ENCODE results near the gene AGPS.

The AGPS gene

DNA sequence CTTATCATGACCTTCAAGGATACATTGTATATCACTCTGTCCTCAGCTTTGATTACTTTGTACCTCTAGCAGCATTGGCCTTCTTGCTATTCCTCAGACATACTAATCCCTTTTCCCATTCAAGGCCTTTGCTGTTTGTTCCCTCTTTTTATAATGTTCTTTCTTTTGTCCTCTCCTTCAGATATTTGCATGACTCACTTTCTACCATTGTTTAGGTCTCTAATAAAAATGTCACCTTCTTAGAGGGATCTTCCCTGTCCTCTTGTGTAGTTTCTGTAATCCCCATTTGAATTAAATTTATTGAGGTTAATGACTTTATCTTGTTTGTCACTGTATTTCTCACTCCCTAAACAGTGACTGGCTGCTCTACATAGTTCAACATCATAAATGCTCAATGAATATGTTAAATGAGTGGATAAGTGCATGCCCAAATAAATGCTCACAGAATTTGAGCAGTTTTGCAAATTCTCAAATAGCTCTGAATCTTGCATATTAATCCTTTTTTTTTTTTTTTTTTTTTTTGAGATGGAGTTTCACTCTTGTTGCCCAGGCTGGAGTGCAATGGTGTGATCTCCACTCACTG is 135.9 kb downstream of the AGPS start:
- no peak for DNase-seq

DNA sequence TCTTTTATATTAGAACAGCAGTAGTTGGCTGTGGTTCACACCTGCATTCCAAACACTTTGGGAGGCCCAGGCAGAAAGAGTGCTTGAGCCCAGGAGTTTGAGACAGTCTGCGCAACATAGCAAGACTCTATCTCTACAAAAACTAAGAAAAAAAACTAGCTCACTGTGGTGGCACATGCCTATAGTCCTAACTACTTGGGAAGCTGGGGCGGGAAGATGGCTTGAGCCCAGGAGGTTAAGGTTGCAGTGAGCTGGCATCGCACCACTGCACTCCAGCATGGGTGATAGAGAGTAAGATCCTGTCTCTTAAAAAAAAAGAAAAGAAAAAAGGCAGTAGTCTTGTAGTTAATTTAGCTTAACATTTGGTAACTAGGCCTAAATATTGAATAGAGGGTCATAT is 136.6 kb downstream of the AGPS start:
- DNase-seq = no peak

DNA sequence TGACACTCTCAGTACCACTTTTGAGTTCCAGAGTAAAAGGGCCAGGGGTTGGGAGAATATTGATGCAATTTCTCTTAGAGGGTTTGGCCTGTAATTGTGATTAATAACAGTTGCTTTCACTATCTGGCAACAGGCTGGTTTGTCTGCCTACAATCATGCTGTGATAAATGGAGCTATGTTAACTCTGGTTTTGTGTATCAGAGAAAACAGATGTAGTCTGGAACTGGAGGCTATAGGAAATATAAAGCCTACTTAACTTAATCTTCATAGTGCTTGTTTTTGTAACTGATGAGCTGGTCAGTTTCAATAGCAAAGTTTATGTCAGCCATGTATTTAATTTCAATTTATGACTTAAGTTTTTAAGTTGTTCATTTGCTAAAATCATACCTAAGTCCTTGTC is 138.0 kb downstream of the AGPS start:
- DNase-seq = no peak

DNA sequence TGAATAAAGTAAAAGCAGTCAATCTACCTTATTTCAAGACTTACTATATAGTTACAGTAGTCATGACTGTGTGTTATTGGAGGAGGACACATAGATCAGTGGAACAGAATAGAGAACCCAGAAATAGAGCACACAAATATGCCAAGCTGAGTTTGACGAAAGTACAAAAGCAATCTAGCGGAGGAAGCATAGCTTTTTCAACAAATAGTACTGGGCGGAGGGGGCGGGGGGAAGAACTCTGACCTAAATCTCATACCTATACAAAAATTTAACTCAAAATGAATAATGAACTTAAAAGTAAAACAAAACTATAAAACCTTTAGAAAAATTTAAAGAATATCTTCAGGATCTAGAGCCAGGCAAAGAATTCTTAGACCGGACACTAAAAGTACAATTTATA is 139.1 kb downstream of the AGPS start:
- no peak for DNase-seq

DNA sequence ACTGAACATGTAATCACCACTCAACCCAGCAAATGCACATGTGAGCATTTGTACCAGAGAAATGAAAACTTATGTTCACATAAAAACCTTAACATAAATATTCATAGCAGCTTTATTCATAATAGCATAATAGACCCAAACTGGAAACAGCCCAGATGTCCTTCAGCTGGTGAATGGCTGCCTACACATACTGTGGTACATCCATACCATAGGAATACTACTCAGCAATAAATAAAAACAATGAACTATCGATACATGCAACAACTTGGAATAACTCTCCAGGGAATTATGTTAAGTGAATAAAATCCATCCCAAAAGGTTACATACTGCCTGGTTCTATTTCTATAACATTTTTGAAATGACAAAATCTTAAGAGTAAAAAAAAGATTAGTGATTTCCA is 140.0 kb downstream of the AGPS start:
- DNase-seq = no peak

DNA sequence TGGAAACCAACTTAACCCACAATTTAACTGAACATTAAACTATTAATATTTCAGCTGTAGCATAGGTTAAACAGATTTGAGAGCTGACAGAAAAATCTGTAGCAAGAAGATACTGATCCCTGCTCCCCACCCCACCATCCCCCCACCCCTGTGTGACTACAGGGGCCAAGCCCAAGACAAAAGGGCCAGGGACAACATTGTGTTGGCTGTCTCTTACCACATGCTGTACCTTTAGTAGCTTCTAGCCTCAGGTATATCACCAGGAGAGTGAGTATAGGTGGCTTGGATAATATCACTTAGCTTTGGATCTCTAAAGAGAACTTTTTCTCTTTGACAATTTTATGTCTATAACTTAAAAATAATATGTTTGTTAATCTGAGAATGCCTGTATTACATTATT is 140.7 kb downstream of the AGPS start:
- DNase-seq = no peak

DNA sequence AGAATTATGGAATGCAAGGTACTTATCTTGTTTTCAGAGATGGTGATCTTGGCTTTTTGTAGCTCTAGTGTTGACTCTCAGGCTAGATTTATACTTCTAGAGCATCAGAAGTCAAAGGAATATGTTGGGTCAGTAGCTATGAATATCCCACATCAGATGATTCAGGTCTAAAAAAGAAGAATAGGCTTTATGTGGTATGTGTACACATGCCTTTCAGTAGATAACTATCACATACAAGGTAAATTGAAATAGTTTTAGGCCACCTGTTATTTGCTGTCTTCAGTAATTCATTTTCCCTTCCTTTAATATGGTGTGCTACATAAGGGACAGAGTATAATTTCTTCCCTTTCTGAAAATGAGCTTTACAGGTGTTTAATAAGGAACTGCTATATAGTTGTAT is 142.4 kb downstream of the AGPS start:
- no peak for DNase-seq

DNA sequence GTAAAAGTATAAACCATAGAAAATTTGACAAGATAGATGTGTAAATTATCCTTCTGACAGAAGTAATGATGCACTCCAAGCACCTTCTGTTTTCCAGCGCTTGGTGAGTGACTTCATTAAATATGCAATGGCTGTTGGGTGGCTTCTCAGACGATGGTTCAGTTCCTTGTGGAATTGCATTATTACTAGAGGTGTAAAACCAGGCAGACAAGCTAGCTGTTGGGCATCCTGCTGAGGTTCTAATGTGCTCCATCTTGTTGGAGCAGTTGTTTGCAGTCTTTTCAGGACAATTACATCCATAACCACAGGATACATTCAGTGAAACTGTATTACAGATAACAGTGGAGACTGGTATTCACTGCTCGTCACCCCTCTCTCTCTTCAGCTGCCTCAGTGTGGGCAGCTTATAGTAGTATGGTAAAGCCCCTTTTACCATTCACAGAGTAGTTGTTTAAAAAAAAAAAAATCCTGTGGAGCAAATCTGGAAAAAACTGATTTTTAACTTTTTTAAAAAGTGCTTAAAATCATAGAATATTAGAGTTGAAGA is 143.5 kb downstream of the AGPS start:
- DNase-seq = no peak

DNA sequence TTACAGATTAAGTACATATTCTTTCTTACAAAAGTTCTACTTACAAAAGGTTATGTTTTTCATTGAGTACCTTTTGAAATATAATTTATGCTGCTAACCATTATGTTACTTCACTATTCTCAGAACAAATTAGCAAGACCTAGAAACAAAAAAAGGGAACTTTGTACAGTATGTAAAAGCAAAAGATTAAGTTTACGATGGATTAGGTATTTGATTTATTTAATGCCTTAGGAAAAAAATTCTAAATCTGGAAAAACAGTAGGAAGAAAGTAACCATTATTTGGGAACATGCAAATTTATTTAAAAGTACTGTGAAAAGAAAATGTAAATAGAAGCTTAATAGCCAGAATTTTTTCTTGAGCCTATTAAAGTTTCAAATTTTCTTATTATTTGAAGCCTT is 144.6 kb downstream of the AGPS start:
- DNase-seq = no peak

DNA sequence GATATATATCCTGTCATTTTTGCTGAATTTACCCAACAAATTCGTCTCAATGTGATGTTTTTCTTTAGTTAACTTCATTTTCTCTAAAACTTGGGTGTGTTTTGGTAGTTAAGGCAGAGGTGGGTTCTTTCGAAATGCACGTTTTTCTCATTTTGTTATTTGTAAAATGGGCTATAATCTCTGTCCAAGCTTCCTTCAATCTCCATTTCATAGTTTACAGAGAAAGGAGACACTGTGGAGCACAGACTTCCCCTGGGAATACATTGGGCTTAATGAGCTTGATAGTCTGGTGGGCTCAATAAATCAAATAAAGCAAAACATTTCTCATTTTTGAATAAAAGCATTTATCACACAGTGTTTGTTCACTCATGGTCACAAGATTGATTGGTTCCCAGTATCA is 145.1 kb downstream of the AGPS start:
- DNase-seq = no peak

DNA sequence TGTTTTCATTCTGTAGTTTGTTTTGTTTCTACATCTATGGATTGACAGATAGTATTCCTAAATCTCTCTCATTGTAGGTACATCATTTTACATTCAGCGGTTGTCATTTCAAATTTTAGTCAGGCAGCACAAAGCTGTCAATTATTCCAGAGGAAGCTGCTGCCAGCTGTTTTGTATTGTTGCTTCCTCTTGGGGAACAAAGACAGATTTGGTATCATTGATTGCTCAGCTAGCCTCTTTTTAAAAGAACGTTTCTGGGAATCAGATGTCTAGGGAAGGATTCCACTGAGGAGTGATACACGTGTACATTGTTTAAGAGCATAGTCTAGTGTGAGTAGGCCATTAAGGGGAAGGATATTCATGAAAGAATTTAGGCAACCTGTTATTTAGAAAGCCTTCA is 145.8 kb downstream of the AGPS start:
- no peak for DNase-seq

DNA sequence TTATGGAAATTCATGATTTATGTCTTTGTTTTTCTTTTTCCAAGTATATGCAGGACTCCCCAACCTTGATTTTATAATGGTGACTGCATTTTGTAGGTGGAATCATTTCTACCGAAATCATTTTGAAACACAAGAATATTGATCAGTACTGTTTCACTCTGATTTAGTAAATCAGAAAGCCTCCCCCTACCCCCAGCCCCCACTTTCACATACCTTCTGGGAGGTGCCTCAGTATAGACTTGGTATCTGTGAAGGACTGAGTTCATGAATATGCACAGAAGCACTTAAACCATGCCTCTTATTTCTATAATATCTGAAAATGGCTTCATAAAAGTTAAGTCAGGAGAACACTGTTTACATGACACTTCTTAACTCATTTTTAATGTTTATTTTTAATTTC is 147.7 kb downstream of the AGPS start:
- DNase-seq = no peak

DNA sequence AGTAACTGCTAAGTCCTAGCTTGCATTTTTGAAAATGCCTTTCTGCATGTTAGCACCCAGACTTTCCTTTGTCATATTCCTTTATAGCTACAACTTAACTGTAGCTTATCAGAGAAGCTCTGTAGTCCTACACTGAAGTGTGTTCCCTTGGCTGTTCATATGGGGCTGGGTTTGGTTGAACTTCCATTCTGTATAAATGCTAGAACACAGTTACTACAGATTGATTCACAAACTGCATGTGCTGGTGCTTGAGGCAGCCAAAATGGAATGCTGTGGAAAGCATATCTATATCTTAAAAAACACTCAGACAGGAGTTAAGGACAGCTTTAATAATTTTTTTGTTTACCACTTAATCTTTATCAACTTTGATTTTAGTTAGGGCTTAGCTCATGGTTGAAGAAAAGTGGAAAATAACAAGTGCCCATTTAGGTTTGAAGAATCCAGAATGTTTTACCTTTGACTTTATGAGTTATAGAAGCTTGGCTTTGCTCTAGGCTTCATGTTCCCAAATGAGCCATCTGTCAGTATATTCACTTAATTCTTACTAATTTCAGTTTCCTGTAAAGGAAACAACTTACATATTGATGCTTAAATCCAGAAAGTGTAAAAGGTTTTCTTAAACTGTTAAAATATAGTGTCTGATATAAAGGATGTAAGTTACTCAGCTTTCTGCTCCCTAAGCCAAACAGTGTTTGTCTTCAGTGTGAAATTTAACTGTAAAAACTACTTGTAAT is 148.9 kb downstream of the AGPS start:
- DNase-seq = no peak

DNA sequence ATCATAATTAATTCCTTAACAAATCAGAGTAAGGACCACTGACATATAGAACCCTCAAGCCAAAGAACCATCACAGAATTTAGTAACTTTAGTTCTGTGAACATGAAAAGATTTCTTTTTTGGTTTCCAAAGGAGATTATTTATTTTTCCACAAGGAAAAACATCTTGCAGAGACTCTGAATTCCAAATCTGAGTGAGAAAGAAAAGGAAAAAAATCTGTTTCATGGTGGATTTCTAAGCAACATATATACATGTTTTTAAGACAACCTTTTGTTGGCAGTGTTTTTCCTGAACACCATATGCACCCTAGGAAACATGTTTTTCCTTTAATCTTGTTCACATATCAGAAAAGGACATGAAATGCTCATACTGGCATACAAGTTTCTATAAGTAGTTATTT is 149.8 kb downstream of the AGPS start:
- no peak for DNase-seq

DNA sequence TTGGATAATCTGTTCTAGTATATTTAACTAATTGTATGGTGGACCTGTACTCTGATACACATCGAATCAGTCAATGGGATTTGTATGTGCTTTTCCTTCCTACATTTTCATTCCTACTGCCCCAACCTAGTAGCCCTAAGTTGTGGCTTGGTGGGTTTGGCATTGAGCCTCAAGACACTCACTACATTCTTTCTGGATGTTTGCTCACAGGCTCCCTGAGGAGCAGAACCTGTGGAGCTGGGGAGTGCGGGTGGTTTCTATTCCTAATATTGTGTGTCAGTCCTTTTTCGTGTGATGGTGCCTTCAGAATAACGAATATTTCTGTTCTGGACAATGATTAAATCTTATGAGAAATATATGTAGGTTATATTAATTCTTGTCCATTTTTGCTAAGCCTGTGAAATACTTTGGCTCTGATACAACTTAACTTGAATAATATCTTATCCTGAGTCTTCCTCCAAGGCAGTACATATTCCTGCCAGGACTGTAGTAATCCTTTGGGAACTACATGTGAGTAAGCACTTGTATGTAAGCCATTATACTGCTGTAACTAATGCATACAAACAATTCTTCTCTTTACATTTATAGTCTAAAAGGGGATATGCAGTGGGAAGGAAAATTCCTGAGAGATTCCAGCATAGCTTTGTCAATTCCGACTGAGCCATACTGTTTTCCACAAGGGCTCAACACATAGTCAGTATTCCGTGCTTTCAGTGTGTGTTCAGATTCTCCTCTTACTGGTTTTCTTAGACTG is 150.6 kb downstream of the AGPS start:
- no peak for DNase-seq

DNA sequence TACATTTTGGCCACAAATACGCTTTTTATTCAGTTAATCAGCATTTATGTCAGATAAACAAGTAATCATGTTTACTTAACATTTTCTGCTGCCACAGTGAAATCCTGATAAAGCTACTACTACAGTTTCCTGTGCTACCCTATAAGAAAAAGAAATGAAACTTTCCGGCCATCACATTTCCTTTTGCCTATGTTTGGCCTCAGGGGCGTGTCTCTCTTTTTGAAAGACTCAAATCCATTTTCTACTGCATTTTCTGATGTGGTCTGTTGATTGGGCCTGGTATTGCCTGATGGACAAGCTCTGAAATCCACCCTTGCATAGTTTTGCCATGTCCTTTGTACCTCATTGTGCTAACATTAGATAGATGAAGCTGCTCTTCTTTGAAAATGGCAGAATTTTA is 152.6 kb downstream of the AGPS start:
- DNase-seq = no peak

DNA sequence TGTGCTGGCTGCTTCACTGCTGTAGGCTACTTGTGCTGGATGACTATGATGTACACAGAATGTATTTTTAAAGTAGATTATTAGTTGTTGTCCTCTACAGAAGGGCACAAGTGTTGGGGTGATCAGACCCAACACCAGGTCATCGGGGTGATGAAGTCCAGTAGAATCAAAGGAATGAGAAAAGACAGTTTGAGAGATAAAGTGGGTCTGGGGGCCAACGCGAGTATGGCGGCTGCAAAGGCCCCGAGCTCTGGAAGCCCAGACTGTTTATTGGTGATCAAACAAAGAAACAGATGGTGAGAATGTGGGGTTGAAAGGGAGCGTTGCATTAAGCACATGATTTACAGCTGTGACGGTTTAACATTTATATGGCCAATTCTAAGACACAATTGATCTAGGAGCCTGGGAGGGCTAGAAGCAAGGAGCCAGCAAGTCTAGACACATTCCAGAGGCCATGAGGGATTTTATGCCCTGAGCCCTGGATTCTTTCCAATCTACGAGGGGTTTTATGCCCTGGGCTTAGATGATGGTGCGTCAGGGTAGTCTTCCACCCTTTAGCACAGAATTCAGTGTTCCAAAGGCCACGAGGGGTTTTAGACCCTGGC is 153.5 kb downstream of the AGPS start:
- no peak for DNase-seq

DNA sequence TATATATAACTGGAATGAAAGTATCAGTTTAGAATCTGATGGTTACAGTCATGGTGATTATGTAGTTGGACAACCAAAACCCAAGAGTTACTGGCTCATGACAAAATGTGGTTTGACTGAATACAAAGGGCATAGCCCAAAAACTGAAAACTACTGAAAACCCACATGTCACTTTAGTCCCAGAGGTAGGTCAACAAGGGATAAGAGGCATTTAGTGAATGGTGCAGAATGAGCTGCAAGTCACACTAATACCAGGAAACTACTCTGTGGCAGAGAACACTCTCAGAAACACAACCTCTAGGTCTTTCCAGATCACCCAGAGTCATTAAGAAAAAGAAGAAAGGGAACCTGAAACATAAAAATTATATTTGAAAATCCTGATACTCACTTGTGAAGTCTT is 154.5 kb downstream of the AGPS start:
- no peak for DNase-seq

DNA sequence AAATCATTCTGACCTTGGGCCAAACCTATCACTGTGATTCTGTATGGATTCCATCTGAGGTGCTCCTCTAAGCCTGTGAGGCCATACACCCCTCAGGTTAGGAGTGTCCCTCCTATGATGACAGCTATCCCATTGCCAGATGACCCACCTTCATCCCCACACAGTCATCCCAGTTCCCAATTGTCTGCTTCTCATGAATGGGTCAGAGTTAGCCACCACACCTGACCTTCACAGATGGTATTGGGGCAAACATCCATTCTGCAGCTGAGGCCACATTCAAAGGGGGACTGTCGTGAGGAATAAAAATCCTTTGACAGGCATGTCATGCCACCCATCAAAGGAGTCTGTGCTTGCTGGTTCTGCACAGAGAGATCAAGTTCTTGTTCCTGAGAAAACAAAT is 155.2 kb downstream of the AGPS start:
- no peak for DNase-seq

DNA sequence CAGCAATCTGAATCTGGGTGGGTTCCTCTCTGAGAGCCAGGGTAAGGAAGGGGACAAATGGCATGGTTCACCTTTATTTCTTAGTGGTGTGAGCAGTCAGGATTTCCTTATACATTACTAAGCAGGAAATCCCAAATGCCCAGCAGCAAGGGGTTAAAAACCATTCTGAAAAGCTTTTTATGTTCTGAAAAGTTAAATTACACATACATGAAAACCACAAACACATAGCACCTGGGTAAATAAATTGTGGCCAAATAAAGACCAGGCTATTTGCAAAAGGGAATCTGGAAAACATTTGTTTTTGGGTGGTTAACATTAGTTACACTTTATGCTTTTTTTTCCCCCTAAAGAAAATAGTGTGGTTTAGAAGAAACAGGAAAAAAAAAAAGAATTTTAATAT is 156.1 kb downstream of the AGPS start:
- DNase-seq = no peak

DNA sequence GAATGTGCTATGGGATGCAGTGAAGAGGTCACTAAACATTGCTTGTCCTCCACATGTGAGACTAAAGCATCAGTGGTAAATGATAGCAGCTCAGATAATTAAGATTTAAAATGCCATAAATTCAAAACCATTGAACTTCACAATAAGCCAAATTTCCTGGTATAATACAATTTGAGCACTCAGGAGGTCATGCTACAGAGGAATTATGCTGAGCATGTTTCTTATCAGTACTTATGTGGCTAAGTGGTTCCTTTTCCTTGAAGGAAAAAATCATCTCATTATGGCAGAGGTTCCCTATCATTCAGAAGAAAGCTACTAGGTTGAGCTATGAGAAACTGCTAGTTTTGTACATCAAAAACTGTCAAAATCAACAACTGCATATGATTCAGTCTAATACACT is 156.6 kb downstream of the AGPS start:
- DNase-seq = no peak

Measured in hypothalamus (tissue), 51 donors.